HepG2 (cell line): Measurements from ENCODE around the gene TADA2B.

Source experiments
- CBFB ChIP-seq: sonication (generic); formaldehyde crosslinking; IDR thresholded peaks from 2 replicates; pipeline ENCODE4 v1.4.0; 2020; ENCODE audit warnings: missing genetic modification reagents
- KLF15 ChIP-seq: sonication (generic); formaldehyde crosslinking; IDR thresholded peaks from 2 replicates; pipeline ENCODE4 v1.8.1; 2023; ENCODE audit warnings: borderline replicate concordance, mild to moderate bottlenecking, inconsistent platforms, missing genetic modification reagents, mixed read lengths
- KLF16 ChIP-seq, 2 experiments: sonication (generic) in 1 of 2; formaldehyde crosslinking in 1 of 2; IDR thresholded peaks; 2 replicates each; pipeline versions ENCODE4 v1.6.1 to v1.8.0; 2016 to 2023; ENCODE audit warnings: missing genetic modification reagents in 2 of 2, missing compliant biosample characterization in 1 of 2
- RAD21 ChIP-seq: fragments of 450-650 bp; formaldehyde crosslinking; IDR thresholded peaks from 2 replicates; pipeline ENCODE4 v1.5.0; 2020; ENCODE audit warnings: mild to moderate bottlenecking
- RNF219 ChIP-seq: sonication (generic); formaldehyde crosslinking; IDR thresholded peaks from 2 replicates; pipeline ENCODE4 v1.5.0; 2020; ENCODE audit warnings: mild to moderate bottlenecking, missing genetic modification reagents
- SAP130 ChIP-seq: IDR thresholded peaks from 2 replicates; pipeline ENCODE4 v1.6.1; 2016; ENCODE audit warnings: low read depth
- SMARCC2 ChIP-seq: fragments of 450-650 bp; IDR thresholded peaks from 2 replicates; pipeline ENCODE4 v1.6.1; 2017; ENCODE audit warnings: antibody characterized with exemption, mild to moderate bottlenecking
- SP1 ChIP-seq, 2 experiments: fragments of 450-650 bp in 1 of 2; sonication (generic) in 1 of 2; formaldehyde crosslinking in 1 of 2; IDR thresholded peaks; 2 replicates each; pipeline versions ENCODE4 v1.4.0 to v1.6.1; 2016 to 2020; ENCODE audit warnings: missing genetic modification reagents in 1 of 2
- TFE3 ChIP-seq: IDR thresholded peaks from 2 replicates; pipeline ENCODE4 v1.6.1; 2016
- YY1 ChIP-seq: IDR thresholded peaks from 2 replicates; pipeline ENCODE4 v1.6.1; 2011; ENCODE audit warnings: low read length, low read depth, moderate library complexity, mild to moderate bottlenecking; ENCODE audit not compliant: insufficient read depth, insufficient replicate concordance
- ZNF687 ChIP-seq: sonication (generic); formaldehyde crosslinking; IDR thresholded peaks from 2 replicates; pipeline ENCODE4 v1.5.1; 2020; ENCODE audit warnings: mild to moderate bottlenecking, missing genetic modification reagents, moderate library complexity
- ZNF75D ChIP-seq: sonication (generic); formaldehyde crosslinking; IDR thresholded peaks from 2 replicates; pipeline ENCODE4 v1.8.1; 2023; ENCODE audit warnings: missing genetic modification reagents, mild to moderate bottlenecking, borderline replicate concordance
- ZSCAN20 ChIP-seq: sonication (generic); formaldehyde crosslinking; IDR thresholded peaks from 2 replicates; pipeline ENCODE4 v1.4.0; 2020; ENCODE audit warnings: missing genetic modification reagents, mild to moderate bottlenecking, borderline replicate concordance

DNA sequence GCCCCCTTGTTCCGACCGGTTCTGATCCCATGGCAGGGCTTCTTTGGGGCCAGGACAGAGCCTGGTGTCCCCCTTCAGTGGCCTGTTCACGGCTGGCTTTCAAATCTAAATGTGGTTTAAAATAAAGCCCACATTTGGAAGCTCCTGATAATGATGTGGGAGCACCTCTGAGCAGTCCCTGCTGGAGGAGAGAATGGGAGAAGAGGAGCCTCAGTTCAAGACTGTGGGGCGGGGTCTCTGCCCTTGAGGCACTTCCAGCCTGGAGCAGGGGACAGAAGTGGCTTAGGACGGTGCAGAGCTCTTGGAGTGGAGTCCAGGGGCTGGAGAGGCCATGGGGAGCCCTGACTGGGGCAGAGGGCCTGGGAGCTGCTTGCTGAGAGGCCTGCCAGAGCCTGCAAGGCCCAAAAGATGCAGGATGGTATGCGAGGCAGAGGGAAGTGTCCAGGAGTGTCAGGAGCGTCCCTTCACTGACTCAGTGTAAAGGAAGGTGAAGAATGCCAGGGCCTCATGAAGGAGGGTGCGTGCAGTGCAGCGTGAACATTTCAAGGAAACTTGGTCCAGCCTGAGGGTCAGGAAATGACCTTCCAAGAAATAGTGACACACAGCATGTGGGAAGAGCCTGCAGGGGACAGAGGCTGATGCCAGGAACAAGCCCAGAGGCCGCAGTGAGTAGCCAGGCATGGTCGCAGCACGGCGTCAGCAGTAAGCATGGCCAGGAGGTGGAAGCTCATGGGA is 21.1 kb upstream of the TADA2B start:
- TF ChIP-seq RNF219, result no peak
- TF ChIP-seq ZNF75D (CRISPR knock-in tag), result no peak
- no peak for TF ChIP-seq SMARCC2
- no peak for TF ChIP-seq KLF15
- TF ChIP-seq TFE3 (CRISPR knock-in tag), result no peak
- TF ChIP-seq RAD21, result no peak
- TF ChIP-seq SAP130 (CRISPR knock-in tag), result no peak
- TF ChIP-seq YY1, result no peak
- no peak for TF ChIP-seq SP1 (IDR thresholded peaks at IDR 0.05)
- no peak for TF ChIP-seq SP1 (CRISPR knock-in tag; IDR thresholded peaks at IDR 0.05)
- TF ChIP-seq CBFB (CRISPR knock-in tag), result no peak
- no peak for TF ChIP-seq KLF16 (CRISPR knock-in tag; IDR thresholded peaks at IDR 0.05)
- no peak for TF ChIP-seq ZSCAN20 (CRISPR knock-in tag)
- TF ChIP-seq ZNF687 (CRISPR knock-in tag), result no peak; the same call in 1 of the 2 replicates
